HepG2 (cell line): ENCODE results near the gene TOE1. TPM values are rescaled to one million over a fixed set of nuclear protein-coding genes. Genes with fewer than 3 reads are reported as not detected.

Experiments used
- ATAC-seq: fragments of 200-7000 bp; cut with Tn5 transposase; 3 replicates; pipeline ENCODE4 v1.9.1; 2020; ENCODE audit warnings: mild to moderate bottlenecking, moderate library complexity
- BruUV-seq: library from RNA; stranded (reverse); fragments of 400-500 nt; replicated peaks from 2 replicates; lab custom pipeline; 2021; lab: Mats Ljungman, UMichigan
- CTCF ChIA-PET: fragments of 300-600 bp; formaldehyde crosslinking; extraction: SDS; loops from one replicate; lab custom pipeline; 2021; ENCODE audit warnings: low total read pairs, inconsistent platforms, low intra/inter-chr PET ratio; lab: Yijun Ruan, JAX
- POLR2A ChIA-PET: fragments of 350-600 bp; sonication (Branson Sonifier 250); formaldehyde crosslinking; loops from one replicate; lab custom pipeline; 2020; ENCODE audit warnings: antibody characterized with exemption, inconsistent platforms; lab: Yijun Ruan, JAX
- DNase-seq: peaks from one replicate; pipeline ENCODE4 v3.0.0-alpha.2; 2015; ENCODE audit warnings: low spot score
- FAIRE-seq: peaks from 3 replicates; lab custom pipeline; 2011; peaks lifted over from hg19 to GRCh38; lab: Jason Lieb, UNC
- H2AFZ ChIP-seq: one replicate; pipeline ENCODE4 v1.6.1; 2011; ENCODE audit warnings: low read length, inconsistent platforms
- H3K27ac ChIP-seq: fragments of 300-600 bp; 3 replicates; pipeline ENCODE4 v1.8.0; 2011; ENCODE audit warnings: mixed run types, mild to moderate bottlenecking, mixed read lengths, low read length, inconsistent platforms; ENCODE audit not compliant: insufficient read depth; ENCODE audit errors: extremely low read length
- H3K27me3 ChIP-seq, 2 experiments: fragments of 200-600 bp in 1 of 2; 2 replicates in 1 of 2; 3 replicates in 1 of 2; pipeline versions ENCODE4 v1.6.0 to v1.8.0; 2011; ENCODE audit warnings: low read length in 2 of 2, mild to moderate bottlenecking in 2 of 2, moderate library complexity in 2 of 2, inconsistent platforms in 1 of 2; ENCODE audit not compliant: insufficient read depth in 2 of 2, control insufficient read depth in 1 of 2
- H3K36me3 ChIP-seq, 2 experiments: fragments of 200-600 bp in 1 of 2; replicated peaks in 1 of 2; 2 replicates in 1 of 2; 3 replicates in 1 of 2; pipeline versions ENCODE4 v1.5.1 to v1.8.0; 2011; ENCODE audit warnings: low read length in 2 of 2, inconsistent platforms in 1 of 2; ENCODE audit not compliant: insufficient read depth in 2 of 2, control insufficient read depth in 1 of 2
- H3K4me1 ChIP-seq: 2 replicates; pipeline ENCODE4 v1.5.1; 2012; ENCODE audit warnings: low read length, inconsistent platforms; ENCODE audit not compliant: insufficient read depth
- H3K4me2 ChIP-seq: 2 replicates; pipeline ENCODE4 v1.6.0; 2011; ENCODE audit warnings: low read depth, low read length, inconsistent platforms
- H3K4me3 ChIP-seq, 3 experiments: fragments of 200-600 bp in 1 of 3; sonication (generic), shearing (Covaris generic) in 1 of 3; replicated peaks in 1 of 3; 2 replicates each; pipeline ENCODE4 v1.5.1; 2011 to 2016; ENCODE audit warnings: low read length in 3 of 3, inconsistent platforms in 2 of 3, low read depth in 2 of 3, mild to moderate bottlenecking in 2 of 3, control low read depth in 1 of 3, mixed read lengths in 1 of 3; ENCODE audit not compliant: insufficient read depth in 1 of 3
- H3K79me2 ChIP-seq: one replicate; pipeline ENCODE4 v1.6.1; 2011; ENCODE audit warnings: low read length, inconsistent platforms; ENCODE audit not compliant: insufficient read depth
- H3K9ac ChIP-seq: 2 replicates; pipeline ENCODE4 v1.6.0; 2011; ENCODE audit warnings: mild to moderate bottlenecking, low read depth, low read length, inconsistent platforms; ENCODE audit not compliant: insufficient read depth
- H3K9me3 ChIP-seq: 2 replicates; pipeline ENCODE4 v1.5.1; 2012; ENCODE audit warnings: mild to moderate bottlenecking, low read length
- H4K20me1 ChIP-seq: 2 replicates; pipeline ENCODE4 v1.6.0; 2011; ENCODE audit warnings: inconsistent platforms, mild to moderate bottlenecking, low read length, moderate library complexity; ENCODE audit not compliant: insufficient read depth
- HNF1B ChIP-seq: sonication (generic); formaldehyde crosslinking; IDR thresholded peaks from 2 replicates; pipeline ENCODE4 v1.5.1; 2020; ENCODE audit warnings: mild to moderate bottlenecking, moderate library complexity, missing genetic modification reagents
- KAT2B ChIP-seq: fragments of 150-350 bp; IDR thresholded peaks from 2 replicates; pipeline ENCODE4 v1.6.1; 2014; ENCODE audit warnings: low read depth, low read length, borderline replicate concordance
- MXD4 ChIP-seq: IDR thresholded peaks from 2 replicates; pipeline ENCODE4 v1.6.1; 2016; ENCODE audit warnings: mild to moderate bottlenecking, missing biosample characterization, missing genetic modification reagents
- POLR2A ChIP-seq, 2 experiments: IDR thresholded peaks; 2 replicates each; pipeline ENCODE4 v1.6.1; 2011; ENCODE audit warnings: low read depth in 2 of 2, low read length in 2 of 2, mild to moderate bottlenecking in 1 of 2, moderate library complexity in 1 of 2; ENCODE audit not compliant: insufficient read depth in 1 of 2
- RBM22 ChIP-seq: fragments of 200-400 bp; formaldehyde crosslinking; optimal IDR thresholded peaks from 2 replicates; pipeline ENCODE3; 2017; ENCODE audit warnings: mild to moderate bottlenecking, low read length, moderate library complexity
- SNAPC2 ChIP-seq: sonication (generic); formaldehyde crosslinking; IDR thresholded peaks from 2 replicates; pipeline ENCODE4 v1.8.1; 2022; ENCODE audit warnings: mild to moderate bottlenecking, missing genetic modification reagents
- ZNF292 ChIP-seq: sonication (generic); formaldehyde crosslinking; IDR thresholded peaks from 2 replicates; pipeline ENCODE4 v1.8.1; 2022; ENCODE audit warnings: mild to moderate bottlenecking, low read depth, missing genetic modification reagents, borderline replicate concordance
- ZNF430 ChIP-seq: sonication (generic); formaldehyde crosslinking; IDR thresholded peaks from 2 replicates; pipeline ENCODE4 v1.9.0; 2021; ENCODE audit warnings: mild to moderate bottlenecking, missing genetic modification reagents
- ZNF441 ChIP-seq: sonication (generic); formaldehyde crosslinking; IDR thresholded peaks from 2 replicates; pipeline ENCODE4 v1.7.0; 2021; ENCODE audit warnings: missing genetic modification reagents, borderline replicate concordance
- ZNF569 ChIP-seq: sonication (generic); formaldehyde crosslinking; IDR thresholded peaks from 2 replicates; pipeline ENCODE4 v1.5.0; 2020; ENCODE audit warnings: mild to moderate bottlenecking, missing genetic modification reagents, moderate library complexity, borderline replicate concordance
- ZNF572 ChIP-seq: sonication (generic); formaldehyde crosslinking; IDR thresholded peaks from 2 replicates; pipeline ENCODE4 v1.5.1; 2020; ENCODE audit warnings: mild to moderate bottlenecking, missing genetic modification reagents
- ZNF660 ChIP-seq: sonication (generic); formaldehyde crosslinking; IDR thresholded peaks from 2 replicates; pipeline ENCODE4 v1.5.1; 2020; ENCODE audit warnings: mild to moderate bottlenecking, low read depth, missing genetic modification reagents, borderline replicate concordance
- ZNF747 ChIP-seq: sonication (generic); formaldehyde crosslinking; IDR thresholded peaks from 2 replicates; pipeline ENCODE4 v1.8.1; 2023; ENCODE audit warnings: missing genetic modification reagents, mild to moderate bottlenecking, borderline replicate concordance
- ZNF790 ChIP-seq: sonication (generic); formaldehyde crosslinking; IDR thresholded peaks from 2 replicates; pipeline ENCODE4 v1.8.0; 2022; ENCODE audit warnings: missing genetic modification reagents, mild to moderate bottlenecking, borderline replicate concordance
- ZNF792 ChIP-seq: IDR thresholded peaks from 2 replicates; pipeline ENCODE4 v1.6.1; 2016
- ZSCAN30 ChIP-seq: sonication (generic); formaldehyde crosslinking; IDR thresholded peaks from 2 replicates; pipeline ENCODE4 v1.5.0; 2020; ENCODE audit warnings: mild to moderate bottlenecking, missing genetic modification reagents
- ZSCAN5A ChIP-seq: sonication (generic); formaldehyde crosslinking; IDR thresholded peaks from 2 replicates; pipeline ENCODE4 v1.8.0; 2022; ENCODE audit warnings: mild to moderate bottlenecking, missing genetic modification reagents, borderline replicate concordance
- WGBS: methylation state at CpG from one replicate; pipeline ENCODE4 v1.1.6; 2017; ENCODE audit warnings: low lambda C conversion rate; 5-methylcytosine and 5-hydroxymethylcytosine counted together
- in situ Hi-C: cut with HindIII; loops from 2 replicates; pipeline ENCODE4 v1.10.0; 2017; ENCODE audit warnings: low pct_unique_long_range_greater_than_20kb; ENCODE audit not compliant: extremely low pct_ligation_motif_present
- intact Hi-C: fragments of 100-400 bp; cut with micrococcal nuclease; formaldehyde crosslinking; loops from one replicate; pipeline ENCODE4 v1.10.0; 2022; ENCODE audit not compliant: unreplicated experiment
- polyA plus RNA-seq, 8 experiments: library from polyadenylated mRNA; depleted of rRNA in 3 of 8; stranded (reverse) in 7 of 8; unstranded in 1 of 8; fragments of >200 nt; fragmentation: Illumina TruSeq in 4 of 8; extraction: Trizol in 4 of 8; gene quantifications; 2 replicates each; pipeline versions ENCODE4 v1.2.1 to v1.2.3, GENCODE V29; 2011 to 2016; ENCODE audit warnings: low read depth in 4 of 8, missing spikeins in 1 of 8, mixed read lengths in 1 of 8; ENCODE audit not compliant: insufficient read depth in 1 of 8
- total RNA-seq, 5 experiments: library from RNA; depleted of rRNA; stranded (reverse); fragments of >200 nt; fragmentation: Illumina TruSeq; extraction: Trizol; gene quantifications; 2 replicates each; pipeline ENCODE4 v1.2.3, GENCODE V29; 2016; ENCODE audit warnings: low read depth in 1 of 5
- TF ChIP-seq, protein P1 (sequence below): sonication (generic); formaldehyde crosslinking; IDR thresholded peaks from 2 replicates; pipeline ENCODE4 v1.9.0; 2022; ENCODE audit warnings: low read depth, missing genetic modification reagents
- TF ChIP-seq, protein P2 (sequence below): IDR thresholded peaks from 2 replicates; pipeline ENCODE4 v1.6.1; 2012; ENCODE audit warnings: inconsistent platforms

TOE1 gene
- total and polyA plus RNA-seq, 2 of the 13 experiments (the other 11 are each of a cell fraction or from before 2014, with no cell fraction given): 14.1 to 19.0 TPM

GRCh38 chr1:45340816-45341466 is 971 bp downstream of the TOE1 start:
- peaks cover 15 to 36% of the 10 kb centered on the region in 2 experiments for H3K36me3 ChIP-seq
- peak; percentile 11; the same call in 1 of the 2 replicates for TF ChIP-seq MXD4
- TF ChIP-seq, protein P1, sequence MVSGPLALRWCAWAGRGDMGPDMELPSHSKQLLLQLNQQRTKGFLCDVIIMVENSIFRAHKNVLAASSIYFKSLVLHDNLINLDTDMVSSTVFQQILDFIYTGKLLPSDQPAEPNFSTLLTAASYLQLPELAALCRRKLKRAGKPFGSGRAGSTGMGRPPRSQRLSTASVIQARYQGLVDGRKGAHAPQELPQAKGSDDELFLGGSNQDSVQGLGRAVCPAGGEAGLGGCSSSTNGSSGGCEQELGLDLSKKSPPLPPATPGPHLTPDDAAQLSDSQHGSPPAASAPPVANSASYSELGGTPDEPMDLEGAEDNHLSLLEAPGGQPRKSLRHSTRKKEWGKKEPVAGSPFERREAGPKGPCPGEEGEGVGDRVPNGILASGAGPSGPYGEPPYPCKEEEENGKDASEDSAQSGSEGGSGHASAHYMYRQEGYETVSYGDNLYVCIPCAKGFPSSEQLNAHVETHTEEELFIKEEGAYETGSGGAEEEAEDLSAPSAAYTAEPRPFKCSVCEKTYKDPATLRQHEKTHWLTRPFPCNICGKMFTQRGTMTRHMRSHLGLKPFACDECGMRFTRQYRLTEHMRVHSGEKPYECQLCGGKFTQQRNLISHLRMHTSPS (CRISPR knock-in tag): 0 out of 2 replicates have a peak, but pooled peaks have one; percentile 27
- 0 out of 2 replicates have a peak, but pooled peaks have one; percentile 41 for TF ChIP-seq ZNF572 (CRISPR knock-in tag)
- no peak for TF ChIP-seq ZNF430 (CRISPR knock-in tag)
- TF ChIP-seq ZSCAN30 (CRISPR knock-in tag): 0 out of 2 replicates have a peak, but pooled peaks have one; percentile 19
- TF ChIP-seq SNAPC2 (CRISPR knock-in tag): 0 out of 2 replicates have a peak, but pooled peaks have one; percentile 30
- no peak for TF ChIP-seq ZNF790
- TF ChIP-seq ZNF792: no peak
- no peak for TF ChIP-seq ZNF569
- TF ChIP-seq ZNF747 (CRISPR knock-in tag): 0 out of 2 replicates have a peak, but pooled peaks have one; percentile 14
- TF ChIP-seq POLR2A (IDR thresholded peaks at IDR 0.05; ENCODE audit: insufficient read depth in 1 of 2, low read depth in 2 of 2, low read length in 2 of 2): peak in 1 of 2 experiments; percentile 27; a peak in 1 of 4 replicates
- TF ChIP-seq, protein P2, sequence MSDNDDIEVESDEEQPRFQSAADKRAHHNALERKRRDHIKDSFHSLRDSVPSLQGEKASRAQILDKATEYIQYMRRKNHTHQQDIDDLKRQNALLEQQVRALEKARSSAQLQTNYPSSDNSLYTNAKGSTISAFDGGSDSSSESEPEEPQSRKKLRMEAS: 0 out of 2 replicates have a peak, but pooled peaks have one; percentile 40
- TF ChIP-seq ZSCAN5A (CRISPR knock-in tag): no peak
- 0 out of 2 replicates have a peak, but pooled peaks have one; percentile 15 for TF ChIP-seq HNF1B (CRISPR knock-in tag)
- TF ChIP-seq RBM22: peak; percentile 14
- TF ChIP-seq KAT2B: no peak
- TF ChIP-seq ZNF660 (CRISPR knock-in tag): 0 out of 2 replicates have a peak, but pooled peaks have one; percentile 42
- TF ChIP-seq ZNF292 (CRISPR knock-in tag): no peak
- TF ChIP-seq ZNF441: 0 out of 2 replicates have a peak, but pooled peaks have one; percentile 4

More at GRCh38 chr1:45340816-45341466, 971 bp downstream of the TOE1 start:
- ATAC-seq: 0 out of 3 replicates have a peak, but pooled peaks have one; percentile 2
- no peak overlapping the region for H2AFZ ChIP-seq
- no TSS peak for BruUV-seq
- H4K20me1 ChIP-seq: no peaks in the 10 kb centered on the region
- 6% methylated on average over 6 of the region's 6 CpGs for WGBS
- H3K27me3 ChIP-seq: no peaks in the 10 kb centered on the region; a peak in 1 of 5 replicates
- H3K9ac ChIP-seq: peak overlapping the region; percentile 87
- in situ Hi-C loops: no loop called here
- FAIRE-seq: peak; percentile 28
- H3K4me1 ChIP-seq: peaks cover 49% of the 10 kb centered on the region
- peak overlapping the region; percentile 88 for H3K4me2 ChIP-seq
- H3K9me3 ChIP-seq: no peaks in the 10 kb centered on the region
- intact Hi-C loops: loop anchor here (5.0 kb wide), 1 partner anchor 151 kb away; the partner anchor contains the start of gene TESK2
- peak; percentile 18 for DNase-seq
- H3K27ac ChIP-seq: peak overlapping the region; percentile 91
- ChIA-PET POLR2A (interaction anchor here (0.7 to 8.4 kb wide), 23 partner anchors 9 to 566 kb away, joined by 3 to 159 read pairs (median 10); partner anchors contain the start of genes AKR1A1, BTBD19, CCDC163 and EIF2B3), CTCF (no interaction called here)
- peak overlapping the region; percentile 68 to 83 (median 80) for H3K4me3 ChIP-seq
- H3K79me2 ChIP-seq: peaks cover 27% of the 10 kb centered on the region
